NCI-H82 (cell line): ENCODE results near the gene GMNC.
"Not testable (repeated sequence)": the region's sequence is repeated elsewhere in the genome, so short reads cannot be mapped to it uniquely, and the experiment has no call there.

Experiments
- DNase-seq: peaks from one replicate; lab custom pipeline; 2025; lab: John Stamatoyannopoulos, UW

The GMNC gene

GRCh38 chr3:190862209-190863118 is at the start of gene GMNC:
GMNC (minus strand) TSS chr3:190862694; CDS start chr3:190862615, 79 bp downstream.
- peak; percentile 88 for DNase-seq

- peak; percentile 75 for DNase-seq
Measured at GRCh38 chr3:190911382-190911781, 48.9 kb upstream of the GMNC start.

- DNase-seq = no peak
Measured at GRCh38 chr3:190909908-190910307, 47.4 kb upstream of the GMNC start.

- DNase-seq = no peak
Measured at GRCh38 chr3:190903156-190903555, 40.7 kb upstream of the GMNC start.

GRCh38 chr3:190902292-190902691 is 39.8 kb upstream of the GMNC start:
- no peak for DNase-seq

GRCh38 chr3:190892395-190892902 is 30.0 kb upstream of the GMNC start:
- no peak for DNase-seq

GRCh38 chr3:190886945-190887344 is 24.5 kb upstream of the GMNC start:
- DNase-seq = no peak

- peak; percentile 91 for DNase-seq
Measured at GRCh38 chr3:190883973-190884832, 21.7 kb upstream of the GMNC start.

GRCh38 chr3:190883141-190883540 is 20.6 kb upstream of the GMNC start:
- no peak for DNase-seq

- DNase-seq = no peak
Measured at GRCh38 chr3:190877925-190878324, 15.4 kb upstream of the GMNC start.

GRCh38 chr3:190876433-190876832 is 13.9 kb upstream of the GMNC start:
- not testable (repeated sequence) for DNase-seq

- peak; percentile 64 for DNase-seq
Measured at GRCh38 chr3:190875061-190875460, 12.6 kb upstream of the GMNC start.

GRCh38 chr3:190870127-190870526 is 7.6 kb upstream of the GMNC start:
- no peak for DNase-seq

GRCh38 chr3:190867071-190867470 is 4.6 kb upstream of the GMNC start:
- no peak for DNase-seq

- peak; percentile 30 for DNase-seq
Measured at GRCh38 chr3:190865828-190866227, 3.3 kb upstream of the GMNC start.

GRCh38 chr3:190865419-190865818 is 2.9 kb upstream of the GMNC start:
- DNase-seq = no peak

- no peak for DNase-seq
Measured at GRCh38 chr3:190864002-190864401, 1.5 kb upstream of the GMNC start.

- DNase-seq = no peak
Measured at GRCh38 chr3:190863119-190863465, 598 bp upstream of the GMNC start.

GRCh38 chr3:190860521-190860920 is 2.0 kb downstream of the GMNC start:
- DNase-seq = no peak

- DNase-seq = no peak
Measured at GRCh38 chr3:190855151-190855550, 7.3 kb downstream of the GMNC start.

- no peak for DNase-seq
Measured at GRCh38 chr3:190854062-190854461, 8.4 kb downstream of the GMNC start.

GRCh38 chr3:190853464-190853863 is 9.0 kb downstream of the GMNC start:
- no peak for DNase-seq

- DNase-seq = no peak
Measured at GRCh38 chr3:190849607-190850006, 12.9 kb downstream of the GMNC start.
